ENCODE results near the gene GALNT6. TPM values are rescaled to one million over a fixed set of nuclear protein-coding genes. Genes with fewer than 3 reads are reported as not detected.
A peak's percentile ranks its signal among the peaks of the same experiment; 100 is the strongest.

The GALNT6 gene
- total and polyA plus RNA-seq, 3 donors from 2014 or later, result 1.7 to 2.8 (median 2.8) TPM

GRCh38 chr12:51326698-51327439 lies 64.3 kb downstream of the GALNT6 start:
- Histone ChIP-seq H3K4me1 (no peaks in the 10 kb centered on the region), H3K36me3 (ENCODE audit: low read depth, missing control alignments) (no peaks in the 10 kb centered on the region), H3K27me3 (no peaks in the 10 kb centered on the region), H3K9me3 (no peaks in the 10 kb centered on the region), H3K27ac (peak overlapping the region in 1 of 2 donors; percentile 50), H3K4me3 (no peak overlapping the region)
- intact Hi-C loops (cut with DNase I; ENCODE audit: low total_unique reads), result loop anchor here (10.0 kb wide), 1 partner anchor 492 kb away; no protein-coding TSS in a partner anchor
- no peak for DNase-seq
- no peak for TF ChIP-seq POLR2A (IDR thresholded peaks at IDR 0.05)
- TF ChIP-seq, protein P1, sequence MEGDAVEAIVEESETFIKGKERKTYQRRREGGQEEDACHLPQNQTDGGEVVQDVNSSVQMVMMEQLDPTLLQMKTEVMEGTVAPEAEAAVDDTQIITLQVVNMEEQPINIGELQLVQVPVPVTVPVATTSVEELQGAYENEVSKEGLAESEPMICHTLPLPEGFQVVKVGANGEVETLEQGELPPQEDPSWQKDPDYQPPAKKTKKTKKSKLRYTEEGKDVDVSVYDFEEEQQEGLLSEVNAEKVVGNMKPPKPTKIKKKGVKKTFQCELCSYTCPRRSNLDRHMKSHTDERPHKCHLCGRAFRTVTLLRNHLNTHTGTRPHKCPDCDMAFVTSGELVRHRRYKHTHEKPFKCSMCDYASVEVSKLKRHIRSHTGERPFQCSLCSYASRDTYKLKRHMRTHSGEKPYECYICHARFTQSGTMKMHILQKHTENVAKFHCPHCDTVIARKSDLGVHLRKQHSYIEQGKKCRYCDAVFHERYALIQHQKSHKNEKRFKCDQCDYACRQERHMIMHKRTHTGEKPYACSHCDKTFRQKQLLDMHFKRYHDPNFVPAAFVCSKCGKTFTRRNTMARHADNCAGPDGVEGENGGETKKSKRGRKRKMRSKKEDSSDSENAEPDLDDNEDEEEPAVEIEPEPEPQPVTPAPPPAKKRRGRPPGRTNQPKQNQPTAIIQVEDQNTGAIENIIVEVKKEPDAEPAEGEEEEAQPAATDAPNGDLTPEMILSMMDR (IDR thresholded peaks at IDR 0.05), result no peak
- WGBS, 2 donors, result 61 to 64% methylated on average over 7 of the region's 7 CpGs

DNA sequence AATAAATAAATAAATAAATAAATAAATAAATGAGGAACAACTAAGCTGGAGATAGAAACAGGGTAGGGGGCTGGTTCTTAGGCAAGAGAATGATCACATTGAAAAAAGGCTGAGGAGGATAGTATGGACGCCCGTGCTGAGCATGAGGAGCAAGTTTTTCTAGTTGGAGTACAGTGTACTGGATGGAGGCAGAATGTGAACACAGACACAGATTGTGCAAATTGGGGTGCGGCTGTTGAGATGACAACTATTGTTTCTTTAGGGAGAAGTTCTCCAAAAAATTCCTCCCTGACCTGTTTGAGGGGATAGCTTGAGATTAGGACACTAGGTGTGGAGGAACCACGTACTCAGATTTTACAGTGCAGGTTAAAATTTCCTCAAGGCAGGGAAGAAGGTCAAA lies 66.3 kb downstream of the GALNT6 start:
- no peaks in the 10 kb centered on the region for H3K36me3 ChIP-seq (ENCODE audit: low read depth, missing control alignments)
- H3K4me1 ChIP-seq, result no peaks in the 10 kb centered on the region
- H3K9me3 ChIP-seq, result no peaks in the 10 kb centered on the region
- no peaks in the 10 kb centered on the region for H3K27me3 ChIP-seq
- no peak for DNase-seq
- peak overlapping the region in 1 of 2 donors; percentile 75 for H3K27ac ChIP-seq
- 58 to 71% methylated on average over 4 of the region's 4 CpGs for WGBS, 2 donors
- intact Hi-C loops (cut with DNase I; ENCODE audit: low total_unique reads), result loop anchor here (10.0 kb wide), 1 partner anchor 490 kb away; no protein-coding TSS in a partner anchor
- TF ChIP-seq POLR2A (IDR thresholded peaks at IDR 0.05), result no peak
- TF ChIP-seq, protein P1 (IDR thresholded peaks at IDR 0.05), result no peak
- H3K4me3 ChIP-seq, result no peak overlapping the region

DNA sequence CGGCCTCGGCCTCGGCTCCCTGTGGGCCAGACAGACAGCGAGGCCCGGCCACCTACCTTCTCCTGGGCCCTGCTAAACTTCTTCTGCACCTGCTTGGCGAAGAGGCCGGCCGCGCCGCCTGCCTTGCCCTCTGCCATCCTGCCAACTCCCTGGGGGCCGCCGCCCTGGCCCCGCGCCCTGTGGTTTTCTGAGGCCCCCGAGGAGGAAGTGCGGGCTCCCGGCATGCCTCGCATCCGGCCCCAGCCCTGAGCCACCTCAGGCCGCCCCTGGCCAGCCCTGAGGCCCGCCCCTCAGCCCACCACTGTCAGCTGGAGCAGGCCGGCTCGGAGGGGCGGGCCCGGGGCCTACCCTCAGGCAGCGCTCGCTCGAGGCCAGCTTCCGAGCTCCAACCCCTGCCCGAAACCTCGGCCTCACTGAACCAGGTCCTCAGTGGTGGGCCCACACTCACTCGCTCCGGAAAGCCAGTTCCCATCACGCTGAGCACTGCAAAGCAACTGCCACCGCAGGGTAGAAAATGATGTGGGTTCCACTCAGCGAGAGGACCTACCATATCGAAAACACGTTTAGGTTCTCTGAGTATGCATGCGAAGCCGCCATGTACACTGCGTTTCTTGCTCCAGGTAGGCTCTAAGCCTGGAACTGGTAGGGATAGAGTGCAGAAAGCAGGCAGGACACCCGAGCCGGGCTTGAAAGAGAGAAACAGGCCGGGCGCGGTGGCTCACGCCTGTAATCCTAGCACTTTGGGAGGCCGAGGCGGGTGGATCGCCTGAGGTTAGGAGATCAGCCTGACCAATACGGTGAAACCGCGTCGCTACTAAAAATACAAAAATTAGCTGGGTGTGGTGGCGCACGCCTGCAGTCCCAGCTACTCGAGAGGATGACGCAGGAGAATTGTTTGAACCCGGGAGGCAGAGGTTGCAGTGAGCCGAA lies 67.0 kb downstream of the GALNT6 start, which contains the start of gene BIN2:
BIN2 (minus strand) TSS at position 209 of the 930 bp plus-strand sequence; CDS start at position 137, 72 bp downstream.
- H3K4me3 ChIP-seq, result peak within 1 kb of the TSS; percentile 41 to 54
- no peaks in the 10 kb centered on the region for H3K4me1 ChIP-seq
- TF ChIP-seq, protein P1 (IDR thresholded peaks at IDR 0.05), result no peak
- TF ChIP-seq POLR2A (IDR thresholded peaks at IDR 0.05), result no peak
- no peaks in the 10 kb centered on the region for H3K27me3 ChIP-seq
- peak; percentile 58 for DNase-seq
- peak within 1 kb of the TSS; percentile 33 to 75 for H3K27ac ChIP-seq
- no peaks in the 10 kb centered on the region for H3K36me3 ChIP-seq (ENCODE audit: low read depth, missing control alignments)
- 63 to 67% methylated on average over 45 to 60 of the region's 60 CpGs for WGBS, 2 donors
- intact Hi-C loops (cut with DNase I; ENCODE audit: low total_unique reads), result loop anchor here (10.0 kb wide), 1 partner anchor 489 kb away; no protein-coding TSS in a partner anchor
- H3K9me3 ChIP-seq, result no peaks in the 10 kb centered on the region

DNA sequence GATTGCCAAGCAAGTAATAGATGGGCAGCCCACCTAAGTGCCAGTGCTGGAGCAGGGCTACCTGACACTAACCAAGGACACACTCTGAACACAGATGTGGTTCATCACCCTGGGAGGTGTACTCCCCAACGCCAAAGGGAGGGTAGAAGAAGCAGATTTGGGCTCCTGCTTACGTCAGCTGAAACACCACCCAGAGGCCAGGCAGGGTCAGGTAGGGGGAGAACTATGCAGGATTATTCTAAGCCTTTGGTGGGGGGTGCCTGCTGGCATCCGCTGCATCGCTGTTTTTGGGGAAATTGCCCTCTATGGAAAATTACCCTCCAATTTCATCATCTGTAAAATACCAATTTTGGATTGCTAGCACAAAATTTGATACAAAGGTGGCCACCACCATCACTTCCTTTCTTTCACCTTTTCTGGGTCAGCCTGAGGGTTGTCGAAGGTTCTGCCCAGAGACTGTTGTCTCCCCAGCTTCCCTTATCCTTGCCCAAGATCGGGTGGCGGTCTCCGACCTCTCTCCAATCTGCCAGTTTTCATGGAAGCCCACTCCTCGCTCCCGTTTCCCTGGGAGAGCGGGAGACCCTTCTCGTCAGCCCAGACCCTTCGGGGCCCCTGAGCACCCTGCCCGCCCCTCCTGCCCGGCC lies 67.8 kb downstream of the GALNT6 start:
- H3K9me3 ChIP-seq, result no peaks in the 10 kb centered on the region
- H3K4me3 ChIP-seq, result peak overlapping the region; percentile 41 to 54
- no peaks in the 10 kb centered on the region for H3K4me1 ChIP-seq
- DNase-seq, result no peak
- no peaks in the 10 kb centered on the region for H3K27me3 ChIP-seq
- H3K36me3 ChIP-seq (ENCODE audit: low read depth, missing control alignments), result no peaks in the 10 kb centered on the region
- TF ChIP-seq POLR2A (IDR thresholded peaks at IDR 0.05), result no peak
- TF ChIP-seq, protein P1 (IDR thresholded peaks at IDR 0.05), result no peak
- 49 to 72% methylated on average over 15 of the region's 15 CpGs for WGBS, 2 donors
- intact Hi-C loops (cut with DNase I; ENCODE audit: low total_unique reads), result loop anchor here (10.0 kb wide), 1 partner anchor 489 kb away; no protein-coding TSS in a partner anchor
- H3K27ac ChIP-seq, result peak overlapping the region; percentile 33 to 75

Measured in testis (tissue), 3 donors.